ENCODE data around the gene ZDHHC1.

ZDHHC1 gene

DNA sequence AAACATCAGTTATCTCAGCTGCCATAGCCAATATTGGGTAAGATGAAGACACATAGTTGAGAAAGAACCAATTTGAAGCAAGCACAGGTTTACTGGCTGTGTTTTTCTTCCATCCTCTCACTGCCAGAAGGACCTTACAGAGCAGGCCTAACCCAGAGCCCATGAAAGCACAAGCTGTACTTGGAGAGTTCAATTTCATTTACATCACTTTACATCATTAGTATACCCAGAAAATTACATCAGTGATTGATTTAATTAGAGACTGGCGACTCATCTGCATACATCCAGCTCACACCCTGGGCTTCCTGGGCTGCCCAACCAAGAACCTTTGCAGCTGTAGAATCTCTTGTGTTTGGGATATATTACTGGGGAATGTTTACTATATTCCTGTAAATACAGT lies 66.0 kb downstream of the ZDHHC1 start:
- no peak for DNase-seq

DNA sequence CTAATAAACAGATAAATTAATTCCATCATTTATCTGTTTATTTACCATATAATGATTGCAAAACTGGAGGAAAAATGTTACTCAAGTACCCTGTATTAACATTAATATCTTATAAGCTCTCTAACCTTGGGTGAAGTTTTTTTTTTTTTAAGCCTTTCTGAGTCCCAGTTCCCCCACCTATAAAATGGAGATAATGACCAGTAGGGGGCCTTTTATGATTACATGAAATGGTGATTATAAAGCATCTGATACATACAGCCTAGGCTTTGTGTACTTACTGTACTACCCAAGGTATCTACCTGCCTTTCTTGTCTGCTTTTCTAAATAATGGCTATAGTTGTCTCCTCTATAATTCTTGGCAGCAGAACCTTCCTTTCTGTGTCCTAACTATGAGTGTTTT lies 67.1 kb downstream of the ZDHHC1 start:
- peak; percentile 30 to 72 for DNase-seq

DNA sequence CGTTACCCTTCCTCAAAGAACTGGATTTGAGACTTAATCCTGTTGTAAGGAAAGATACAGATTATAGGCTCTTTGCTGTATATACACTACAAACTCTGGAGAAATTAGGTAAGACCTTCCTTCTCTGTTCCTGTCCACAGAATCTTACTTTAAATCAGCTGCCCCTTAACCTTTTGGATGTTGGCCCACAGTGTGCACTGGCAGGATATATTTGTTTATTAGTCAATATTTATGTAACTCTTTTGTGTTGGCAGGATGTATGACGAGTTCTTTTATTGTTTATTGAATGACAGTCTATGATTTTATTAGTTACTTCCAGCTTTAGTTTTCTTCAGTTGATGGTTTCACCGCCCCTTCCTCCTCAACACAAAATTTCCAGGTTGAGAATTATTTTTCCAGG lies 69.9 kb downstream of the ZDHHC1 start:
- DNase-seq = no peak

DNA sequence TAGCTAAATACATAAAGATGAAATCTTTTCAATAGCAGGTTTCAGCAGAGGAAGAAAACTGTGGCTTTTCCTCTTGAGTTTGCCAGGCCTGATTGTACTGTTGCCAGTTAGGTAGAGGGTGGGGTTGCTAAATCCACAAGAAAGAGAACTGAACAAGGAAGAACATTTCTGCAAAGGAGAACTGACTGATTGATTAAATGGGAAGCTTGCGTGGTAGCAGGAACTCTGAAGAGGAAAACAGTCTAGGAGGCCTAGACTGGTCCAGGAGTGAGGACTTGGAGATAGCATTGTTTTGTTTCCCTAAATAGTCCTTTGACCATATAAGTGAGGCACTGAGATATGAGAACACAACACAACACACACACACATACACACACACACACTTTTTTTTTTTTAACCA lies 70.9 kb downstream of the ZDHHC1 start:
- peak in 1 of 2 donors; percentile 16 for DNase-seq
